Measurements from ENCODE around the gene SARM1. TPM values are rescaled to one million over a fixed set of nuclear protein-coding genes. Genes with fewer than 3 reads are reported as not detected.
"Not testable (repeated sequence)": the region's sequence is repeated elsewhere in the genome, so short reads cannot be mapped to it uniquely, and the experiment has no call there.

SARM1 gene
- total RNA-seq, 2 experiments from 2014 or later, result 25.7 to 29.0 TPM

- H3K9me3 Mint-ChIP-seq, result no peaks in the 10 kb centered on the region
- peaks cover 11% of the 10 kb centered on the region for H3K4me1 Mint-ChIP-seq
- no peaks in the 10 kb centered on the region for H3K27me3 Mint-ChIP-seq
- H3K27ac Mint-ChIP-seq, result peak within 1 kb of the TSS; percentile 54
- H3K36me3 Mint-ChIP-seq, result no peaks in the 10 kb centered on the region
- H3K4me3 Mint-ChIP-seq, result peak within 1 kb of the TSS; percentile 83
- DNase-seq, result peak; percentile 76
These were observed 34.4 kb downstream of the SARM1 start, which contains the start of gene SLC46A1 for GRCh38 chr17:28405632-28406472. Gene SLC46A1, minus strand, starts transcription at chr17:28406212. Its CDS starts 98 bp downstream, at chr17:28406114.

- Mint-ChIP-seq H3K9me3 (no peaks in the 10 kb centered on the region), H3K36me3 (no peaks in the 10 kb centered on the region), H3K27ac (peak overlapping the region; percentile 54), H3K27me3 (no peaks in the 10 kb centered on the region), H3K4me1 (peaks cover 11% of the 10 kb centered on the region), H3K4me3 (peak overlapping the region; percentile 76)
- DNase-seq, result no peak
These were observed 35.0 kb downstream of the SARM1 start for GRCh38 chr17:28406473-28406814.

- DNase-seq, result no peak
- no peak overlapping the region for H3K27ac Mint-ChIP-seq
- H3K36me3 Mint-ChIP-seq, result no peaks in the 10 kb centered on the region
- H3K4me3 Mint-ChIP-seq, result no peak overlapping the region
- H3K9me3 Mint-ChIP-seq, result no peaks in the 10 kb centered on the region
- no peaks in the 10 kb centered on the region for H3K27me3 Mint-ChIP-seq
- peaks cover 11% of the 10 kb centered on the region for H3K4me1 Mint-ChIP-seq
These were observed 35.9 kb downstream of the SARM1 start for GRCh38 chr17:28407130-28407973.

GRCh38 chr17:28407974-28408306, 36.4 kb downstream of the SARM1 start:
- Mint-ChIP-seq H3K9me3 (no peaks in the 10 kb centered on the region), H3K4me1 (peaks cover 11% of the 10 kb centered on the region), H3K36me3 (no peaks in the 10 kb centered on the region)

GRCh38 chr17:28412099-28412498, 40.6 kb downstream of the SARM1 start:
- no peak overlapping the region for H3K27ac Mint-ChIP-seq
- no peak overlapping the region for H3K4me3 Mint-ChIP-seq
- H3K36me3 Mint-ChIP-seq, result no peaks in the 10 kb centered on the region
- no peak for DNase-seq
- no peaks in the 10 kb centered on the region for H3K4me1 Mint-ChIP-seq
- no peaks in the 10 kb centered on the region for H3K27me3 Mint-ChIP-seq
- H3K9me3 Mint-ChIP-seq, result no peaks in the 10 kb centered on the region

More at GRCh38 chr17:28407974-28408306, 36.4 kb downstream of the SARM1 start:
- no peak for DNase-seq
- Mint-ChIP-seq H3K27me3 (no peaks in the 10 kb centered on the region), H3K27ac (no peak overlapping the region), H3K4me3 (no peak overlapping the region)

- Mint-ChIP-seq H3K9me3 (no peaks in the 10 kb centered on the region), H3K4me1 (no peaks in the 10 kb centered on the region), H3K36me3 (no peaks in the 10 kb centered on the region), H3K27me3 (no peaks in the 10 kb centered on the region), H3K4me3 (no peak overlapping the region), H3K27ac (no peak overlapping the region)
- DNase-seq, result no peak
These were observed 42.3 kb downstream of the SARM1 start for GRCh38 chr17:28413804-28414203.

GRCh38 chr17:28415886-28416285, 44.4 kb downstream of the SARM1 start:
- H3K27ac Mint-ChIP-seq, result no peak overlapping the region

GRCh38 chr17:28416703-28417311, 45.3 kb downstream of the SARM1 start:
- peak; percentile 57 for DNase-seq
- H3K36me3 Mint-ChIP-seq, result no peaks in the 10 kb centered on the region
- no peaks in the 10 kb centered on the region for H3K9me3 Mint-ChIP-seq
- no peaks in the 10 kb centered on the region for H3K4me1 Mint-ChIP-seq
- no peaks in the 10 kb centered on the region for H3K27me3 Mint-ChIP-seq
- no peak overlapping the region for H3K4me3 Mint-ChIP-seq
- H3K27ac Mint-ChIP-seq, result no peak overlapping the region

More at GRCh38 chr17:28415886-28416285, 44.4 kb downstream of the SARM1 start:
- Mint-ChIP-seq H3K27me3 (no peaks in the 10 kb centered on the region), H3K4me1 (no peaks in the 10 kb centered on the region), H3K9me3 (no peaks in the 10 kb centered on the region), H3K36me3 (no peaks in the 10 kb centered on the region), H3K4me3 (no peak overlapping the region)
- DNase-seq, result no peak

GRCh38 chr17:28421787-28422305, 50.4 kb downstream of the SARM1 start:
- Mint-ChIP-seq H3K4me3 (no peak overlapping the region), H3K4me1 (no peaks in the 10 kb centered on the region), H3K27me3 (peaks cover 4% of the 10 kb centered on the region), H3K27ac (no peak overlapping the region), H3K36me3 (no peaks in the 10 kb centered on the region), H3K9me3 (no peaks in the 10 kb centered on the region)
- DNase-seq, result no peak

- Mint-ChIP-seq H3K9me3 (no peaks in the 10 kb centered on the region), H3K36me3 (no peaks in the 10 kb centered on the region), H3K27ac (no peak overlapping the region), H3K4me1 (no peaks in the 10 kb centered on the region), H3K4me3 (no peak overlapping the region), H3K27me3 (peaks cover 4% of the 10 kb centered on the region)
- DNase-seq, result no peak
These were observed 53.7 kb downstream of the SARM1 start for GRCh38 chr17:28425206-28425605.

- H3K9me3 Mint-ChIP-seq, result no peaks in the 10 kb centered on the region
- H3K27me3 Mint-ChIP-seq, result peaks cover 4% of the 10 kb centered on the region
- no peak overlapping the region for H3K4me3 Mint-ChIP-seq
- H3K27ac Mint-ChIP-seq, result no peak overlapping the region
- H3K4me1 Mint-ChIP-seq, result no peaks in the 10 kb centered on the region
- no peak for DNase-seq
- no peaks in the 10 kb centered on the region for H3K36me3 Mint-ChIP-seq
These were observed 54.6 kb downstream of the SARM1 start for GRCh38 chr17:28426081-28426519.

GRCh38 chr17:28427371-28427770, 55.9 kb downstream of the SARM1 start:
- no peak for DNase-seq
- Mint-ChIP-seq H3K4me1 (no peaks in the 10 kb centered on the region), H3K36me3 (no peaks in the 10 kb centered on the region), H3K27me3 (peaks cover 13% of the 10 kb centered on the region), H3K4me3 (no peak overlapping the region), H3K27ac (no peak overlapping the region), H3K9me3 (no peaks in the 10 kb centered on the region)

GRCh38 chr17:28427982-28428381, 56.5 kb downstream of the SARM1 start:
- not testable (repeated sequence) for DNase-seq, H3K9me3 Mint-ChIP-seq, H3K36me3 Mint-ChIP-seq, H3K4me1 Mint-ChIP-seq, H3K4me3 Mint-ChIP-seq, H3K27ac Mint-ChIP-seq
- H3K27me3 Mint-ChIP-seq, result peaks cover 18% of the 10 kb centered on the region

GRCh38 chr17:28433721-28434120, 62.2 kb downstream of the SARM1 start:
- Mint-ChIP-seq H3K27me3 (peaks cover 22% of the 10 kb centered on the region), H3K4me3 (no peak overlapping the region), H3K36me3 (no peaks in the 10 kb centered on the region), H3K4me1 (no peaks in the 10 kb centered on the region), H3K27ac (no peak overlapping the region), H3K9me3 (no peaks in the 10 kb centered on the region)
- no peak for DNase-seq

GRCh38 chr17:28434326-28434725, 62.8 kb downstream of the SARM1 start:
- not testable (repeated sequence) for H3K27ac Mint-ChIP-seq, H3K4me3 Mint-ChIP-seq, H3K36me3 Mint-ChIP-seq, H3K4me1 Mint-ChIP-seq, DNase-seq, H3K9me3 Mint-ChIP-seq
- peaks cover 22% of the 10 kb centered on the region for H3K27me3 Mint-ChIP-seq

Measured in activated naive CD8-positive, alpha-beta T cell treated with anti-CD3 and anti-CD28 coated beads for 36 hours (primary cell).